ENCODE data around the gene MYO16. TPM values are rescaled to one million over a fixed set of nuclear protein-coding genes. Genes with fewer than 3 reads are reported as not detected.
"Not testable (repeated sequence)": the region's sequence is repeated elsewhere in the genome, so short reads cannot be mapped to it uniquely, and the experiment has no call there.

MYO16 gene
- total and polyA plus RNA-seq, 9 donors, result under 0.01 to 0.37 (median 0.16) TPM; not detected in 2

DNA sequence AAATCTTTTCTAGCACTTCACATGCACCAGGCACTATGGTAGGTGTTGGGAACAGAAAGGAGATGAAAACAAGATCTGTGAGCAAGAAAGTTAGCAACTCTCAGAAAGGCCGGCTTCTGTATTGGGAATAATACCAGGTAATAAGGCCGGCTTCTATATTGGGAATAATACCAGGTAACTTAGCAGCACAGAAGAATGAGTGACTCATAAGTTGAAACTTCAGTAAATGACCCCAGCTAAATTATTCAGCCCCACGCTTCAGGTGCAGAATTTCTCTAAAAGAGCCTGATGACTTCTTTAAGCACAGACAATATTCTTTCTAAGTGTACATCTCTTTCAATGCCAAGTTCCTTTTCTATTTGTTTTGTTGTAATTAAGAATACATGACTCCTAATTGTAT, 151.3 kb downstream of the MYO16 start:
- no peaks in the 10 kb centered on the region for H3K4me1 ChIP-seq (ENCODE audit: insufficient read depth)
- H3K27me3 ChIP-seq, result no peaks in the 10 kb centered on the region
- H3K27ac ChIP-seq, result no peak overlapping the region
- 90 to 93% (median 93%) methylated on average over 3 of the region's 3 CpGs for WGBS, 3 donors
- no peak overlapping the region for H3K4me3 ChIP-seq
- intact Hi-C loops (cut with DNase I), result no loop called here
- no peak for TF ChIP-seq CTCF (IDR thresholded peaks at IDR 0.05)
- TF ChIP-seq POLR2A (IDR thresholded peaks at IDR 0.05), result no peak
- no peak for TF ChIP-seq EP300 (IDR thresholded peaks at IDR 0.05)
- DNase-seq, result no peak
- no peaks in the 10 kb centered on the region for H3K9me3 ChIP-seq
- H3K36me3 ChIP-seq, result no peaks in the 10 kb centered on the region

- intact Hi-C loops (cut with DNase I), result no loop called here
- no peak overlapping the region for H3K27ac ChIP-seq
- 28 to 47% (median 39%) methylated on average over 4 of the region's 4 CpGs for WGBS, 3 donors
These were observed 151.9 kb downstream of the MYO16 start for GRCh38 chr13:108781312-108781711.

GRCh38 chr13:108782480-108782879, 153.1 kb downstream of the MYO16 start:
- H3K4me1 ChIP-seq (ENCODE audit: insufficient read depth); H3K27me3 ChIP-seq; H3K27ac ChIP-seq; H3K9me3 ChIP-seq; DNase-seq; intact Hi-C loops (cut with DNase I); H3K4me3 ChIP-seq; H3K36me3 ChIP-seq: not testable (repeated sequence)
- 43 to 82% (median 60%) methylated on average over 2 of the region's 2 CpGs for WGBS, 3 donors

More at GRCh38 chr13:108781312-108781711, 151.9 kb downstream of the MYO16 start:
- no peaks in the 10 kb centered on the region for H3K9me3 ChIP-seq
- no peaks in the 10 kb centered on the region for H3K27me3 ChIP-seq
- no peaks in the 10 kb centered on the region for H3K36me3 ChIP-seq
- no peaks in the 10 kb centered on the region for H3K4me1 ChIP-seq (ENCODE audit: insufficient read depth)
- TF ChIP-seq CTCF (IDR thresholded peaks at IDR 0.05) (no peak), EP300 (IDR thresholded peaks at IDR 0.05) (no peak), POLR2A (IDR thresholded peaks at IDR 0.05) (no peak)
- DNase-seq, result no peak
- no peak overlapping the region for H3K4me3 ChIP-seq

DNA sequence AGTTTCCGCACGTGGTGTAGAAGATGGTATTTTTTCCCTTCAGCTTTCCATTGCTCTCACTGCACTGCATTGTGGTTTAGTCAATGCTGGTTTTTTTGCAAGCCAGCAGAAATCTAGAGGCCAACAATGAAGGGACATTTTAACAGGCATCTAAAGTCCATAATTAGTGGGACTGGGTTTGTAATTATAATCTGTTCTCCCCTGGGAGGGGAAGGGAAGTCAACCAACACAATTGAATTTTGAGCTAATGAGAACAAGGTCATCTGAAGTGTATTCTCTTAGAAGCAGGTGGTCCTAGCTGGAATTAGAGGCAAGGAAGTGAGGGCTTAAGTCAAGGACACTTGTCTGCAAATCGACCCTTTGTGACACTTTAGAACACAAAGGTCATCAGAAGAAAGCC, 156.4 kb downstream of the MYO16 start:
- Histone ChIP-seq H3K9me3 (no peaks in the 10 kb centered on the region), H3K27me3 (no peaks in the 10 kb centered on the region), H3K27ac (no peak overlapping the region), H3K36me3 (no peaks in the 10 kb centered on the region), H3K4me1 (ENCODE audit: insufficient read depth) (no peaks in the 10 kb centered on the region), H3K4me3 (no peak overlapping the region)
- DNase-seq, result no peak
- WGBS, 3 donors, result 58 to 73% (median 65%) methylated on average over 3 of the region's 3 CpGs
- TF ChIP-seq CTCF (IDR thresholded peaks at IDR 0.05), result no peak
- TF ChIP-seq POLR2A (IDR thresholded peaks at IDR 0.05), result no peak
- TF ChIP-seq EP300 (IDR thresholded peaks at IDR 0.05), result no peak
- intact Hi-C loops (cut with DNase I), result no loop called here

DNA sequence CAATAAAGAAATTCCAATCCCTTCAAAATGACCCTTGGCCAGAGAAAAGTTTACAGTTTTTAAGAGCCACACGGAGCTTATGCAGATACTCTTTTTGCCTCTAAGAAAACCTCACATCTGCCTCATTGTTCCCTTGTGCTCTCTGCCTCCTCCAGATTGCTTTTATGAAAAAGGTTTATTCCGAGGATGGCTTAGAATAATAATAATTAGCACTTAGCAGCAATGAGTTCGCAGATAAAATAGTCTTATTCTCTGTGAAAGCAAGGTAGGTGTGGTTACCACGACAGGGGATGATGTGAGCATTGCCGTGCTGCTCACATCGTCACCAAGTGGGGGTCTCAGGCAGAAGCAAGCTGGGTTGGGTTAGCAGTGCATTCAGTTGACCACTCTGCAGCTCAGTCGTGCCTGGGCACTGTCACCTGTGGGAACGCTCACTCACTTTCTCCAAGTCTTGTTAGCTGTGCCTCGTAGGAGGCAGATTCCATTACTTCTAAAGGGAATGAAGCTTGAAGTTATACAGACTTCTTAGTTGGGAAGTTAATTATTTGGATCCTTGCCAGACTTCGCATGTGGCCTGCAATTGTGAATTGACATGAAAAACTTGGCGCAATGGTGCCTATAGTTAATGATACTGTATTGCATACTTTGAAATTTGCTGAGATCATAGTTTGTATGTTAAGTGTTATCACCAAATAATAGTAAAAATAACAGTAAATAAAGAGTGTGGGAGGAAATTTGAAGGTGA, 157.2 kb downstream of the MYO16 start:
- TF ChIP-seq CTCF (IDR thresholded peaks at IDR 0.05) (no peak), POLR2A (IDR thresholded peaks at IDR 0.05) (no peak), EP300 (IDR thresholded peaks at IDR 0.05) (no peak)
- Histone ChIP-seq H3K4me1 (ENCODE audit: insufficient read depth) (no peaks in the 10 kb centered on the region), H3K4me3 (no peak overlapping the region), H3K27ac (no peak overlapping the region), H3K9me3 (no peaks in the 10 kb centered on the region), H3K36me3 (no peaks in the 10 kb centered on the region), H3K27me3 (no peaks in the 10 kb centered on the region)
- intact Hi-C loops (cut with DNase I), result no loop called here
- 12 to 24% (median 19%) methylated on average over 11 of the region's 11 CpGs for WGBS, 3 donors
- no peak for DNase-seq

Measured in ovary (tissue), 9 donors.